ENCODE data around the gene REM1. TPM values are rescaled to one million over a fixed set of nuclear protein-coding genes. Genes with fewer than 3 reads are reported as not detected.
A peak's percentile ranks its signal among the peaks of the same experiment; 100 is the strongest.

REM1 gene
- total and polyA plus RNA-seq, 2 of the 4 experiments (the other 2 are of a cell fraction) = not detected

- Histone ChIP-seq H3K14ac (replicated peaks; ENCODE audit: low read depth, low read length) (peak overlapping the region; percentile 96; the same call in 1 of the 2 replicates), H4K20me1 (ENCODE audit: insufficient read depth, low read length) (peaks cover 47% of the 10 kb centered on the region), H2AK5ac (ENCODE audit: low read depth, low read length) (peak overlapping the region; percentile 47; the same call in 1 of the 2 replicates), H3K9ac (ENCODE audit: low read depth, low read length) (peak overlapping the region; percentile 90; the same call in 1 of the 2 replicates), H3K4me3 (ENCODE audit: insufficient read depth, low read depth, low read length) (peak overlapping the region; percentile 84), H2AK9ac (replicated peaks; ENCODE audit: low read depth, low read length, poor library complexity) (no peak overlapping the region), H2BK15ac (ENCODE audit: low read depth, low read length) (no peak overlapping the region), H3K56ac (ENCODE audit: extremely low read depth, insufficient read depth, low read length) (no peak overlapping the region; the same call in 1 of the 2 replicates), H3K9me3 (ENCODE audit: control insufficient read depth, insufficient read depth, low read length) (no peaks in the 10 kb centered on the region), H4K8ac (ENCODE audit: low read depth in 2 of 2, low read length in 2 of 2) (no peak overlapping the region), H3K4me2 (ENCODE audit: low read depth, low read length) (peak overlapping the region; percentile 97), H4K5ac (ENCODE audit: low read depth, low read length) (no peak overlapping the region), H2BK20ac (ENCODE audit: low read depth, low read length) (no peak overlapping the region), H3K4ac (ENCODE audit: low read depth, low read length) (0 out of 2 replicates have a peak overlapping the region, but pooled peaks have one; percentile 93), H3K18ac (ENCODE audit: low read depth, low read length) (no peak overlapping the region), H3K9me1 (ENCODE audit: insufficient read depth, low read length) (peaks cover 28% of the 10 kb centered on the region), H2BK120ac (ENCODE audit: low read depth, low read length) (no peak overlapping the region), H3K23ac (ENCODE audit: low read depth, low read length) (peak overlapping the region; percentile 94; the same call in 1 of the 2 replicates), H4K91ac (ENCODE audit: insufficient read depth, low read depth, low read length) (no peak overlapping the region), H3K27me3 (ENCODE audit: control insufficient read depth, insufficient read depth, low read length) (no peaks in the 10 kb centered on the region), H3K4me1 (ENCODE audit: control insufficient read depth, insufficient read depth, low read length) (peaks cover 19% of the 10 kb centered on the region), H2BK5ac (ENCODE audit: low read depth, low read length, poor library complexity, severe bottlenecking) (peak overlapping the region; percentile 3), H3K27ac (ENCODE audit: insufficient read depth, low read length) (no peak overlapping the region), H3K36me3 (ENCODE audit: control insufficient read depth, insufficient read depth, low read length) (peaks cover 10% of the 10 kb centered on the region), H3K79me1 (ENCODE audit: low read depth in 1 of 2, low read length in 2 of 2) (peaks cover 15 to 56% of the 10 kb centered on the region in 2 experiments), H2AFZ (replicated peaks; ENCODE audit: low read length, poor library complexity) (no peak overlapping the region)
- no TSS peak for BruUV-seq (replicated peaks)
- DNase-seq = no peak
- intact Hi-C loops (cut with micrococcal nuclease) (no loop called here), dilution Hi-C loops (cut with HindIII; ENCODE audit: low sequenced_read_pairs, unreplicated experiment) (no loop called here), in situ Hi-C loops (cut with MboI; ENCODE audit: low sequenced_read_pairs) (no loop called here)
- ChIA-PET CTCF (interaction anchor here (0.9 kb wide), 1 partner anchor 181 kb away, joined by 3 read pairs; no protein-coding TSS in a partner anchor), POLR2A (ENCODE audit: unreplicated experiment) (no interaction called here)
- 75% methylated on average over 1 of the region's 3 CpGs; no CpG with 5 or more reads in 1 of the 2 experiments for WGBS, 2 experiments (ENCODE audit: extremely low coverage in 2 of 2, insufficient read length in 1 of 2)
- no peak for ATAC-seq (ENCODE audit: low read depth)
- TF ChIP-seq FOS (IDR thresholded peaks at IDR 0.05; ENCODE audit: low read depth, low read length) (no peak), MXI1 (IDR thresholded peaks at IDR 0.05; ENCODE audit: borderline replicate concordance, low read depth, low read length) (no peak), RCOR1 (IDR thresholded peaks at IDR 0.05; ENCODE audit: insufficient replicate concordance, low read length) (no peak), RFX5 (IDR thresholded peaks at IDR 0.05; ENCODE audit: low read depth, low read length) (no peak), USF2 (IDR thresholded peaks at IDR 0.05; ENCODE audit: low read depth, low read length) (no peak), BHLHE40 (IDR thresholded peaks at IDR 0.05; ENCODE audit: low read depth, low read length) (no peak), MAZ (IDR thresholded peaks at IDR 0.05; ENCODE audit: borderline replicate concordance, low read depth, low read length) (no peak), ELK1 (IDR thresholded peaks at IDR 0.05; ENCODE audit: borderline replicate concordance, low read depth, low read length) (no peak), CTCF (conservative IDR thresholded peaks at IDR 0.05; ENCODE audit: low read depth, low read length) (no peak), POLR2A (IDR thresholded peaks at IDR 0.05; ENCODE audit: low read depth, low read length) (no peak), RAD21 (IDR thresholded peaks at IDR 0.05; ENCODE audit: low read length) (no peak), CEBPB (IDR thresholded peaks at IDR 0.05; ENCODE audit: low read depth, low read length) (no peak), CHD1 (IDR thresholded peaks at IDR 0.05; ENCODE audit: low read depth, low read length) (no peak), SMC3 (IDR thresholded peaks at IDR 0.05; ENCODE audit: low read depth, low read length) (no peak), MAFK (IDR thresholded peaks at IDR 0.05; ENCODE audit: low read depth, low read length) (no peak), NFE2L2 (IDR thresholded peaks at IDR 0.05; ENCODE audit: low read depth, low read length) (no peak)
These were observed 40.7 kb downstream of the REM1 start for GRCh38 chr20:31515775-31516107.

Data from IMR-90 (cell line).